AG09309 (cell line): ENCODE data around the gene KMT2E.

Experiments used
- DNase-seq: peaks from one replicate; pipeline ENCODE4 v3.0.0-alpha.2; 2010; ENCODE audit warnings: low read depth
- H3K4me3 ChIP-seq: 2 replicates; pipeline ENCODE4 v1.5.1; 2011; ENCODE audit warnings: mild to moderate bottlenecking, low read depth, low read length, moderate library complexity; ENCODE audit not compliant: control insufficient read depth
- TF ChIP-seq, protein P1 (sequence below): IDR thresholded peaks from 2 replicates; pipeline ENCODE4 v1.5.1; 2011; ENCODE audit warnings: mild to moderate bottlenecking, low read depth, low read length, inconsistent platforms; ENCODE audit not compliant: insufficient read depth, control insufficient read depth; ENCODE audit errors: missing control alignments

KMT2E gene

GRCh38 chr7:105009667-105010503 lies 4.1 kb upstream of the KMT2E start:
- DNase-seq = no peak
- TF ChIP-seq, protein P1, sequence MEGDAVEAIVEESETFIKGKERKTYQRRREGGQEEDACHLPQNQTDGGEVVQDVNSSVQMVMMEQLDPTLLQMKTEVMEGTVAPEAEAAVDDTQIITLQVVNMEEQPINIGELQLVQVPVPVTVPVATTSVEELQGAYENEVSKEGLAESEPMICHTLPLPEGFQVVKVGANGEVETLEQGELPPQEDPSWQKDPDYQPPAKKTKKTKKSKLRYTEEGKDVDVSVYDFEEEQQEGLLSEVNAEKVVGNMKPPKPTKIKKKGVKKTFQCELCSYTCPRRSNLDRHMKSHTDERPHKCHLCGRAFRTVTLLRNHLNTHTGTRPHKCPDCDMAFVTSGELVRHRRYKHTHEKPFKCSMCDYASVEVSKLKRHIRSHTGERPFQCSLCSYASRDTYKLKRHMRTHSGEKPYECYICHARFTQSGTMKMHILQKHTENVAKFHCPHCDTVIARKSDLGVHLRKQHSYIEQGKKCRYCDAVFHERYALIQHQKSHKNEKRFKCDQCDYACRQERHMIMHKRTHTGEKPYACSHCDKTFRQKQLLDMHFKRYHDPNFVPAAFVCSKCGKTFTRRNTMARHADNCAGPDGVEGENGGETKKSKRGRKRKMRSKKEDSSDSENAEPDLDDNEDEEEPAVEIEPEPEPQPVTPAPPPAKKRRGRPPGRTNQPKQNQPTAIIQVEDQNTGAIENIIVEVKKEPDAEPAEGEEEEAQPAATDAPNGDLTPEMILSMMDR = no peak
- peak overlapping the region; percentile 64 for H3K4me3 ChIP-seq

- no peak for DNase-seq
- H3K4me3 ChIP-seq = peak overlapping the region; percentile 64
- TF ChIP-seq, protein P1 = no peak
These were observed 3.4 kb upstream of the KMT2E start for GRCh38 chr7:105010504-105011130.

GRCh38 chr7:105011141-105011830 lies 2.7 kb upstream of the KMT2E start:
- TF ChIP-seq, protein P1 = no peak
- peak overlapping the region; percentile 64 for H3K4me3 ChIP-seq
- DNase-seq = no peak

DNA sequence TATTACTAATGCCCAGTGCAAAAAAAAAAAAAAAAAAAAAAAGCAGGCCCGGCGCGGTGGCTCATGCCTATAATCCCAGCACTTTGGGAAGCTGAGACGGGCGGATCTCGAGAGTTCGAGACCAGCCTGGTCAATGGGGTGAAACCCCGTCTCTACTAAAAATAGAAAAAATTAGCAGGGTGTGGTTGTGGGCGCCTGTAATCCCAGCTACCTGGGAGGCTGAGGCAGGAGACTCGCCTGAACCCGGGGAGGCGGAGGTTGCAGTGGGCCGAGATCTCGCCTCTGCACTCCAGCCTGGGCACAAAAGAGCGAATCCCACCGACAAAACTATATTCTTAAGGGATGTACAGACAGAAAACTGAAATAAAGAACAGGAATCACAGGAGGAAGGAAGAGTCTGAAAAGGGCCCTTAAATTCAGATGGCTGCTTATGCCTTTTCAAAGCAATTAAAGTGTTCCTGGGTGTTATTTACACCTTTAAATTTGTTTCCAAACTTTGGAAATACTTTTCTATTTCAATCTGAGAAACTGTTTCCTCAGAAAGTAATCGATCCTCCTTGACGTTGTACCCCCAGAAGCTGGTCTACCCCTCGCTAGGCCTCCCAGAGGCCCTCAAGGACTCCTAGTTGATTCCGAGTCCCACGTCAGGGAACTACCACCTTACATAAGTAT lies 2.0 kb upstream of the KMT2E start:
- no peak for DNase-seq
- TF ChIP-seq, protein P1 = no peak
- peak overlapping the region; percentile 64 for H3K4me3 ChIP-seq

- peak overlapping the region; percentile 64 for H3K4me3 ChIP-seq
- DNase-seq = peak; percentile 96
- TF ChIP-seq, protein P1 = no peak
These were observed 1.3 kb upstream of the KMT2E start for GRCh38 chr7:105012503-105013220.
